GM12865 (cell line): ENCODE results near the gene KCNJ3.

ENCODE experiments used
- DNase-seq: peaks from one replicate; pipeline ENCODE4 v3.0.0; 2010; ENCODE audit warnings: low read depth
- H3K4me3 ChIP-seq: 2 replicates; pipeline ENCODE4 v1.5.1; 2011; ENCODE audit warnings: mild to moderate bottlenecking, low read depth, low read length, control low read depth
- TF ChIP-seq, protein P1 (sequence below): IDR thresholded peaks from 2 replicates; pipeline ENCODE4 v1.5.1; 2011; ENCODE audit warnings: low read length, control low read depth, low read depth, inconsistent platforms; ENCODE audit not compliant: insufficient read depth; ENCODE audit errors: missing control alignments

Gene KCNJ3

DNA sequence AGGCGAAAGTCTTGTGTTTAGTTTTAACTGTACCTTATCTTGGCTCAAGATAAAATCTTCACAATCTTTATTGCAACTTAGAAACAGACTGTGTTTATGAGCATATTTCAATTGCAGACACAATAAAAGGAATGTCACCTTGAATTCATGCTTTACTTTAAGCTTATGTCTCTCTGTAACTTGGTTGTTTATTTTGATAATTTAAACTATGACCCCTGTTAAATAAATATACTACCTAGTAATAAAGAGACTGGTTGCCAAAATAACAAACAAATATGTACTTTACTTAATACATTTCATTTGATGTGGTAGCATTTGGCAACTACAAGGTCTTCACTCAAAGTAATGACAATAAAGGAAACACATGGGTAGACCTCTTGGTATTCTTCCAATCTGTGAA lies 202.6 kb downstream of the KCNJ3 start:
- TF ChIP-seq, protein P1, sequence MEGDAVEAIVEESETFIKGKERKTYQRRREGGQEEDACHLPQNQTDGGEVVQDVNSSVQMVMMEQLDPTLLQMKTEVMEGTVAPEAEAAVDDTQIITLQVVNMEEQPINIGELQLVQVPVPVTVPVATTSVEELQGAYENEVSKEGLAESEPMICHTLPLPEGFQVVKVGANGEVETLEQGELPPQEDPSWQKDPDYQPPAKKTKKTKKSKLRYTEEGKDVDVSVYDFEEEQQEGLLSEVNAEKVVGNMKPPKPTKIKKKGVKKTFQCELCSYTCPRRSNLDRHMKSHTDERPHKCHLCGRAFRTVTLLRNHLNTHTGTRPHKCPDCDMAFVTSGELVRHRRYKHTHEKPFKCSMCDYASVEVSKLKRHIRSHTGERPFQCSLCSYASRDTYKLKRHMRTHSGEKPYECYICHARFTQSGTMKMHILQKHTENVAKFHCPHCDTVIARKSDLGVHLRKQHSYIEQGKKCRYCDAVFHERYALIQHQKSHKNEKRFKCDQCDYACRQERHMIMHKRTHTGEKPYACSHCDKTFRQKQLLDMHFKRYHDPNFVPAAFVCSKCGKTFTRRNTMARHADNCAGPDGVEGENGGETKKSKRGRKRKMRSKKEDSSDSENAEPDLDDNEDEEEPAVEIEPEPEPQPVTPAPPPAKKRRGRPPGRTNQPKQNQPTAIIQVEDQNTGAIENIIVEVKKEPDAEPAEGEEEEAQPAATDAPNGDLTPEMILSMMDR, result no peak
- no peak overlapping the region for H3K4me3 ChIP-seq
- DNase-seq, result no peak
